GM18511 (cell line): ENCODE data around the gene ALS2CL.
"Not testable (repeated sequence)": the region's sequence is repeated elsewhere in the genome, so short reads cannot be mapped to it uniquely, and the experiment has no call there.

Experiments used
- ATAC-seq: cut with Tn5 transposase; IDR thresholded peaks from one replicate; pipeline ENCODE4 v1.9.1; 2021; ENCODE audit warnings: mild to moderate bottlenecking, moderate library complexity; ENCODE audit not compliant: unreplicated experiment

Gene ALS2CL

DNA sequence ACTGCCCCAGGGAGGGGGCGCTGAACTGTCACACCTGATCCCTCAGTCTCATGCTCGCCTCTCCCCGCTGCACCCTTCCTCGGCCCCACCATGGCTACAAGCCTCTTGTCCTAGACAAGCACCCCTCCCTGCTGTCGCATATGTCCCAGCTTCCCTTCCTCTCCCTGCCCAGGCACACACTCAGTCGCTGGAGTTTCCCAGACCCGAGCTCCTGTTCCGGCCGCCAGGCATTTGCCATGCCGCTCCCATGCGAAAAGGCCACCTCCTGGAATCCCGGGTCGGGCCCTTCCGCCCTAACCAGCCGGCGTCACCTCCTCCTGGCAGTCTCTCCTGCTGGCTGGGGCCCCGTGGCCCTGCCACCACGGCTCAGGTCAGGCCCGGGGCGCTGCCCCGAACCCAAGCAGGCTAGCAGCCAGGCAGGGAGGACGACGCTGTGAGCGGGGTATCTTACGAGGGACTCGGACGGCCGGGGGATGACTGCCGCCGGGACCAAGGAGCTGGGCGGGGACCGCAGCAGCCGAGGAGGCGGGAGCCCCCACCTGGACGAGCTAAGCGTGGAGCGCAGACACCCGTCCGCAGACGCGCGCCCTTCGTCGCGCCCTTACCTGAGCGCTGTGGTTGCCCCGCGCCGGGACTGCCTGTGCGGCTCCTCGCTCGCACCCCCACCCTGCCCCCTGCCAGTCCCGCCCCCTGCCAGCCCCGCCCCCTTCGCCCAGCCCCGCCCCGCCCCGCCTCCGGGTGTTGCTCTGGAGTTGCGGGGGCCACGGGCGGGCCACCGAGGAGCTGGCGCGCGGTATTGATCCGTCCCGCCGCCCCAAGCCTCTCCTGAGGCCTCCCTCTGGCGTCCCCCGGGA lies at the start of gene ALS2CL:
Gene ALS2CL, minus strand, starts transcription at position 642 of the 854 bp plus-strand sequence. CDS start 4,239 bp downstream, outside the sequence.
- ATAC-seq: no peak

DNA sequence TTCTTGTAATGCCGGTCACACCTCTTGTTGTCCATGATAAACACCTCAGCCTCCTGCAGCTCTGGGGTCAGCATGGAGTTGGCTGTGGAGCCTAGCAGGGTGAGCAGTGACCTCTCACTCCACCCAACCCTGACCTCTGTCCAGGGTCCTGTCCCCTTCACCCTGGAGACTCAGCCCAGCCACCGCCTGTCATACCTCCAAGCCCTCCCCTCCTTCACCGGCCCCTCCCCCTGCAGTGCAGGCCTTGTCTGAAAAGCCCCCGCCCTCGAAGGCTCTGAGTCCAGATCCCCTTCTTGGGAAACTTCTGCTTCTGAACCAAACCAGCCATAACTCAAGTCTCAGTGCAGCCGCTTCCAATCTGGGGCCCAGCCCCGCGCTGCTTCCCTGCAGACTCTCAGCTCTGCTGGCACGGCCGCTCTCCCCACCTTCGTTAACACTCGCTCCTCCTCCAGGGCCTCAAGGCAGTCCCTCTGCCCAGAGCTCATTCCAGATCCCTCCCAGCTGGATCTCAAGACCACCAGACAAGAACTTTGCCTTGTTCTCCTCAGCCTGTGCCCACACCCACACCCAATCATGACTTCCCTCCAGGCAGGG lies 49.6 kb upstream of the ALS2CL start:
- ATAC-seq: no peak

DNA sequence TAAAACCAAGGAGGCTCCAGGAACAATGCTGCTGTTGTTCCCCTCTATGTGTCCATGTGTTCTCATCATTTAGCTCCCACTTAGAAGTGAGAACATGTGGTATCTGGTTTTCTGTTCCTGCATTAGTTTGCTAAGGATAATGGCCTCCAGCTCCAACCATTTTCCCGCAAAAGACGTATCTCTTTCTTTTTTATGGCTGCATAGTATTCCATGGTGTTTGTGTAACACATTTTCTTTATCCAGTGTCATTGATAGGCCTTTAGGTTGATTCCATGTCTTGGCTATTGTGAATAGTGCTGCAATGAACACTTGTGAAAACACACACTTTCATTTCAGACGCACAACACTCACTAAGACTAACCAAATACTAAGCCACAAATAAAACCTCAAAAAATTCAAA lies 46.1 kb upstream of the ALS2CL start:
- ATAC-seq: not testable (repeated sequence)

GRCh38 chr3:46737329-46737731 lies 43.9 kb upstream of the ALS2CL start:
- no peak for ATAC-seq

DNA sequence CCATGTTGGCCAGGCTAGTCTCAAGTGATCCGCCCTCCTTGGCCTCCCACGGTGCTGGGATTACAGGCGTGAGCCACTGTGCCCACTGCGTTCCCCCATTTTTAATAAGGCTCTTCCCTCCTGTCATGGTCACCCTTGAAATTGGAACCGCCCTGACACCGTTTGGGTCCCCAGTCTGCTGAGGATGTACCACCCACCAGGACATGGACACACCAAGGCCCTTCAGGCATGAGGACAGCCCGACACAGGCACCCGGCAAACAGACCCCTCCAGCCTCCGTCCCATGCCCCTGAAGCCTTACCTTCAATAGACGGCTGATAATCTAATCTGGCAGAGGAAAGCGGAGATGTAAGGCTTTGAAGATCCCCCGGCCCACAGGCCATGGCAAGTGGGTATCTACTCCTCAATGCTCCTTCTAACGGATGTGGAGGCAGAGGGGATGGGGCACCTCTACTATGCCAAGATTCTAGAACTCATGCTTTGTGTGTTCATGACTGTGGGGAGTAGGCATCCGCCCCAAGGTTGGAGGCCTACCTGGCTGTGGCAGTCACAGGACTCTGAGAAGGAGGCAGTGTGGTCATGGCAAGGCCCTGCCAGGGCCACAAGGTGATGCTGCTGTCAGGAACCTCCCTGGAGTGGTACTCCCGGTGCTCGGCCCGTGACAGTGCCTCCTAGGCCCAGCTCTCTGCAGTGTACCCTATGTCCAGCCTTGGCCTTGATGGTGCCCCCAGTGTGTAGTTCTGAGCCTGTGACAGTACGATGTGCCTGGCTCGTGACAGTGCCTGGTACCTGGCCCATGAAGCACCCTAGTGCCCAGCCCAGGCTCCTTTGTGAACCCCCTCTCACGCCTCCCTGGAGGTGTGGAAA lies 42.8 kb upstream of the ALS2CL start:
- ATAC-seq: no peak

DNA sequence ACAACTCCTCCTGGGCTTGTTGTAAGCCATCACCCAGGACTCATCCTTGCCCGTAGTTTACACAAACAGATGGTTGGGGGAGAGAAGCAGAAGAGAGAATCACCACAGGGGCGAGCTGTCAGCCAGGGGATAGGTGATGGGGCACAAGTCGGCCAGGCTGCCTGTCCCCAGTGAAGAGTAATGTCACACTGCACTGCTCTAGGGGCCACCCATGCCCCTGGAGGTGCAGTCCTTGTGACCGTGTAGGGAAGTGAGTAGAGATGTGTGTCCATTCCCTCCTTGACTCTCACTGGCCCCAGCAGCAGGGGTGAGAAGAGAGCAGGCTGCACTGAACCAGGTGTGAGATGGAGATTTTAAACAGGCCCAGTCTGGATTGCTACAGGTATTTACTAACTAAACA lies 41.3 kb upstream of the ALS2CL start:
- no peak for ATAC-seq

DNA sequence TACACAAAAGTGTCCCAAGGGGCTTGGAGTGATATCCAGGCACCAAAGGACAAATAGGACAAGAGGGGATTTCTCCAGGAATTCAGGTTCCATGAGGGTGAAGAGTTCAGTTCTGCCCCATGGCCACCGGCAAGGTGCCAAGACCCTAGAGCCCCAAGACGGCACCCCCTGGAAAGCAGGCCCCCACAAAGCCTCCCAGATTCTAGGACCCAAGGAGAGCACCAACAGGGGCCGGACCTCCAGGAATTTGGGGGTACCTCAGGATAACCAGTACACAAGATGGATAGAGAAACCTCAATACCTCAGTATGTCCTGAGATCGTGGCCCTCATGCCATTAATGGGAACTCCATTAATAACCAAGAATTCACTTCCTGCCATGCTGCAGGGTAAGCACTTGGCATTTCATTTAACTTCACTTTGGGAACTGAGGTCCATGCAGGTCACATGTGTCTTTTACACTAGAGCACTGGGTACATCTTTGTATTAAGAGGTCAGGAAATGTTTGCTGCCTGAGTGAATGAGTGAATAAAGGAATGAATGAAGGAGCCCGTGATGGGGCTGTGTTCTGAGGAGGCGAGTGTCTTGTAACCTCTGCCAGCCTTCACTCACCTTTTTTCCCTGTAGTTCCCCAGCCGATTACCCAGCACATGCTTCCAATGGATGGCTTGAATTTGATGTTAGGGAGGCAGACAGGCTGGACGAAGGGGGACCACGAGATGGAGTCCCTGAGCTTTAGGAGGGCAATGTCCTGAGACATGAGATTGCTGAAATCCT lies 39.7 kb upstream of the ALS2CL start:
- ATAC-seq: no peak

- no peak for ATAC-seq
These were observed 38.3 kb upstream of the ALS2CL start for GRCh38 chr3:46731795-46732194.

DNA sequence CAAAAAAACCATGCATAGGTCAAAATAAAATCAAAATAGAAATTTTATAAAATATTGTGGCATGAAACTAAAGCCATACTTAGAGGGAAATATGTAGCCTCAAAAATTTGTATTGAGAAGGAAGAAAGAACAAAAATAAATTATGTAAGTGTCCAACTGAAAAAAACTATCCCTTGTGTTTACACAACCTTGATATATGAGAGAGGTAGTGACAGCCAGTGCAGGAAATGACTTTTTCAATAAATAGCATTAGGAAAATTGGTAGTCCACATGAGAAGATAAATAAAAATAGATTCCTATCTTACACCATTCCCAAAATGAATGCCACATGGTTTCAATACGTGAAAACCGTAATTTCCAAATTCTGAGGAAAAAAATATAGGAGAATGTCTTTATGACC lies 37.3 kb upstream of the ALS2CL start:
- ATAC-seq: no peak

GRCh38 chr3:46729038-46729437 lies 35.6 kb upstream of the ALS2CL start:
- no peak for ATAC-seq

DNA sequence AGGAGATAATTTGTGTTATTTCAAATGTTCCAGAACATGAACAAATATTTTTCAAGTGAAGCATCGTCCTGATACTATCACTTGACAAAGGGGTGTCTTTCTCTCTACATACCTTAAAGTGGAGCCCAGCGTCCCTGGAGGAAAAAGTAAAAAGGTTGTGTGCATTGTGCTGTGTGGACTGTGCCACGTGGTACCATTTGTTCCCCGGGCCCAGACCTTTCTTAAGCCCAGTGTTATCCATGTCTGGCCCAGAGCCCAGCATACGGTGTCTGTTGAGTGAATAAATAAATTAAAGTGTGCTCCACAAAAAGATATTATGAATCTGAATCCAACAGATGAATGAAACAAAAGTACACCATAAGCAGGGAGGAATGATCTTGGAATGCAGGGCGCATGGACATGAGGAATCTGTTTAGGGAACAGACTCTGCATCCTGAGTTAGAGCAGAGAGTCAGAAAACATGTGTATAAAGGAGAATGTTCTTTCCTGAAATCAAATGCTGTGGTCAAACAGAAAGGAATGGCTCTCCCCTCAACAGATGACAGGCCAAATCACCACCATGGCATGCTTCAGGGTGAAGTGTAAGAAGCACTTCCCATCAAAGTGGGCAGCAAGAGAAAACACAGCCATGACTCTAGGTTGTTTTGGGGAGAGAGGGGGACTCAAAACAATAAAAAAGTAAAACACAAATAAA lies 32.3 kb upstream of the ALS2CL start:
- no peak for ATAC-seq

- no peak for ATAC-seq
These were observed 30.9 kb upstream of the ALS2CL start for GRCh38 chr3:46724424-46724823.

DNA sequence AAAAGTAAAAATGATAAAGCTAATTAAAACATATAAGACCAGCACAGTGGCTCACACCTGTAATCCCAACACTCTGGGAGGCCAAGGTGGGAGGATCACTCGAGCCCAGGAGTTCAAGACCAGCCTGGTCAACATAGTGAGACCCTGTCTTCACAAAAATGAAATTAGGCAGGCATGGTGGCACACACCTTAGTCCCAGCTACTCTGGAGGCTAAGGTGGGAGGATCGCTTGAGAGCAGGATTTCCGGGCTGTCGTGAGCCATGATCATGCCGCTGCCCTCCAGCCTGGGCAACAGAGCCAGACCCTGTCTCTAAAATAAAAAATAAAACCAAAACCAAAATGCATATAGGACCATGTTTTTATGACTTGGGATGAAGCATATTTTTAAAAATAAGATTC lies 29.0 kb upstream of the ALS2CL start:
- no peak for ATAC-seq

GRCh38 chr3:46721009-46721408 lies 27.5 kb upstream of the ALS2CL start:
- ATAC-seq: no peak

DNA sequence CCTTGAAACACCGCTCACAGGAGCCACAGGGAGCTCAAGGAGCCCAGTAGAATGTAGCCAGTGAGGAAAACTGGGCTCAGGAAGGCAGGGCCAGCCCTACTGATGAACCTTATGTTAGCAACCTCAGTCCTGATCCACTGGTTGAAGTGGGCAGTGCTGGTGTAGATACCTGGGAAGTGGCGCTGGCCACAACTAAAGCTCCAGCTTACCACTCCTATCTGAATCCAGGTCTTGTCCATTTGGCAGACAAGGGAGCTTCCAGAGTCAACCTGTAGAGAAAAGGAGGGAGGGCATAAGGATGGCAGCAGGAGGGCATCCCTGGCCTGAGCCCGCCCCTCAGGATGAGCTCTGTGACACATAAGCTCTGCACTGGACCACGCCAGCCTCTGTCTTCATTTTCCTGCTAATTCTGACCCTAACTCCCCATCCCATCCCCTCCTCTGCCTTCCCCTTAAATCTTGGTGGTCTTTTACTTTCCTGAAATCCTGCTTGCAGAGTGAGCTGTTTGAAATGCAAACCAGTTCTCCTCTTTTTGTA lies 26.3 kb upstream of the ALS2CL start:
- ATAC-seq: no peak

- no peak for ATAC-seq
These were observed 25.6 kb upstream of the ALS2CL start for GRCh38 chr3:46719044-46719565.

DNA sequence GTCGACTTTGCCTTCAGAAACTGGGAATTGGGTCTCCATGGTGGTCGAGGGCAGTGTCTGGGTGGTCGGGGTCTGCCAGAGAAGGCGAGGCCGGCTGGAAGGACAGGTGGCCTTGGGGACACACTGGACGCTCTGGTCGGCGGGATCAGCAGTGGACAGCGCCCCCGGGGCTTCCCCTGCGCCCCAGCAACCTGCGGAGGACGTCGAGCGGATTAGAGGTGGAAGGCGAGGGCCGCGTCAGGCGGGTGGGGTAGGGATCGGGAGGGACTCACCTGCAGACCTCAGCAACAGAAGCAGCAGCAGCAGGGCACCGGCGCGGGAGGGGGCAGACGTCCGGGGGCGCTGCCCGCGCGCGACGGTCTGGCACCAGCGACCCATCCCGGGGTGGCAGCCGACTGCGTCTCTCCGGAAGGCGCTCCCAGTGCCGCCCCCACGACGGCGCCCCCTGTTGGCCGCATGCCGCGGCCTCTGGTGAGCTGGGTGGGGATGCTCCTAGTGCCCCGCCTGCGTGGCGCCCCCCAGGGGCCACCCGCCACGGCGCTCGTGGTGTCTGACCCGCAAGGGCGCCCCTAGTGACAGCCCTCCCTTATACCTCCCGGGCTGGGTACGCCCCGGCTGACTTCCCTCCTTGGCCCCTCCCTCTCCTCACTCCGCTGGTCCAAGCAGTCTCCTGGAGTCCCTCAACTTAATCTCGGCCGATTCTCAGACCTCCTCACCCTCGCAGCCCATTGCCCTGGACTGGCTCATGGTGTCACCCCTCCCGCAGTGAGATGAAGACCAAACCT lies 24.2 kb upstream of the ALS2CL start, which contains the start of gene PRSS50:
Gene PRSS50, minus strand, starts transcription at position 423 of the 785 bp plus-strand sequence. Its CDS starts 45 bp downstream, at position 378.
- no peak for ATAC-seq
